Thyroid gland (tissue), 4 donors: ENCODE measurements around the gene CDH1.

Source experiments
- POLR2A ChIP-seq, 2 donors: fragments of 450-650 bp; IDR thresholded peaks; one replicate each; pipeline ENCODE4 v1.6.1; 2017; ENCODE audit warnings: antibody characterized with exemption in 2 of 2, mild to moderate bottlenecking in 2 of 2, moderate library complexity in 1 of 2
- TF ChIP-seq, protein P1 (sequence below), 6 experiments: fragments of 200-600 bp in 3 of 6; fragments of 450-650 bp in 3 of 6; sonication (generic) in 3 of 6; IDR thresholded peaks; one replicate each; pipeline ENCODE4 v1.5.1; 2016 to 2019; ENCODE audit warnings: antibody characterized with exemption in 6 of 6, mild to moderate bottlenecking in 2 of 6, inconsistent platforms in 1 of 6, moderate library complexity in 1 of 6

DNA sequence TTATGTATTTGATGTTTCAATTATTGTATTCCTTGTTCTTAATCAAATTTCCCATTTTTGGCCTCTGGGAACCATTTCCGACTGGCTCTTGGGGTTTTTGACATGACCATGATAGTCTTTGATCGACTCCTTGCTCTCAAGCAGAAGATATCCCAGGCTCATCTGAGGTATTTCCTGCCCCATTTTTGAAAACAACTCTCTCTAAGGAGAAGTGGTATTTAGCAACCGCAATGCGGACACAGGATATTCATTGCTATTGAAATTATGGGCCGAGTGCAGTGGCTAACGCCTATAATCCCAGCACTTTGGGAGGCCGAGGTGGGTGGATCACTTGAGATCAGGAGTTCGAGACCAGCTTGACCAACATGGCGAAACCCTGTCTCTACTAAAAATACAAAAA, 111.7 kb downstream of the CDH1 start:
- TF ChIP-seq, protein P1, sequence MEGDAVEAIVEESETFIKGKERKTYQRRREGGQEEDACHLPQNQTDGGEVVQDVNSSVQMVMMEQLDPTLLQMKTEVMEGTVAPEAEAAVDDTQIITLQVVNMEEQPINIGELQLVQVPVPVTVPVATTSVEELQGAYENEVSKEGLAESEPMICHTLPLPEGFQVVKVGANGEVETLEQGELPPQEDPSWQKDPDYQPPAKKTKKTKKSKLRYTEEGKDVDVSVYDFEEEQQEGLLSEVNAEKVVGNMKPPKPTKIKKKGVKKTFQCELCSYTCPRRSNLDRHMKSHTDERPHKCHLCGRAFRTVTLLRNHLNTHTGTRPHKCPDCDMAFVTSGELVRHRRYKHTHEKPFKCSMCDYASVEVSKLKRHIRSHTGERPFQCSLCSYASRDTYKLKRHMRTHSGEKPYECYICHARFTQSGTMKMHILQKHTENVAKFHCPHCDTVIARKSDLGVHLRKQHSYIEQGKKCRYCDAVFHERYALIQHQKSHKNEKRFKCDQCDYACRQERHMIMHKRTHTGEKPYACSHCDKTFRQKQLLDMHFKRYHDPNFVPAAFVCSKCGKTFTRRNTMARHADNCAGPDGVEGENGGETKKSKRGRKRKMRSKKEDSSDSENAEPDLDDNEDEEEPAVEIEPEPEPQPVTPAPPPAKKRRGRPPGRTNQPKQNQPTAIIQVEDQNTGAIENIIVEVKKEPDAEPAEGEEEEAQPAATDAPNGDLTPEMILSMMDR (IDR thresholded peaks at IDR 0.05) = no peak
- TF ChIP-seq POLR2A (IDR thresholded peaks at IDR 0.05) = no peak
